Activated CD4-positive, alpha-beta T cell treated with anti-CD3 and anti-CD28 coated beads, Interleukin-2, amount 10 ng/mL, durations not matched to agents 7 days and 5 days (primary cell): ENCODE results near the gene RIPOR3. TPM values are rescaled to one million over a fixed set of nuclear protein-coding genes. Genes with fewer than 3 reads are reported as not detected.

Source experiments
- CTCF ChIA-PET: fragments of 350-600 bp; sonication (Branson Sonifier 250); formaldehyde crosslinking; loops from one replicate; lab custom pipeline; 2021; ENCODE audit warnings: antibody characterized with exemption; lab: Charles Lee
- POLR2A ChIA-PET: fragments of 350-600 bp; sonication (Branson Sonifier 250); formaldehyde crosslinking; loops from one replicate; lab custom pipeline; 2021; ENCODE audit warnings: antibody characterized with exemption; lab: Charles Lee
- DNase-seq: peaks from one replicate; pipeline ENCODE4 v3.0.0-alpha.2; 2020
- H3K27ac Mint-ChIP-seq: one replicate; pipeline ENCODE4 v1.8.0; 2021; ENCODE audit warnings: mild to moderate bottlenecking, moderate library complexity, mixed read lengths
- H3K27me3 Mint-ChIP-seq: one replicate; pipeline ENCODE4 v1.8.0; 2021; ENCODE audit warnings: mixed read lengths
- H3K36me3 Mint-ChIP-seq: one replicate; pipeline ENCODE4 v1.8.0; 2021; ENCODE audit warnings: low read depth, mixed read lengths
- H3K4me1 Mint-ChIP-seq: one replicate; pipeline ENCODE4 v1.8.0; 2021; ENCODE audit warnings: mixed read lengths
- H3K4me3 Mint-ChIP-seq: one replicate; pipeline ENCODE4 v1.8.0; 2021; ENCODE audit warnings: mild to moderate bottlenecking, moderate library complexity, mixed read lengths
- H3K9me3 Mint-ChIP-seq: one replicate; pipeline ENCODE4 v1.8.0; 2021; ENCODE audit warnings: mixed read lengths
- total RNA-seq, 2 experiments: library from RNA; stranded (reverse); gene quantifications; one replicate each; pipeline ENCODE4 v1.2.3, GENCODE V29; 2021

The RIPOR3 gene
- total RNA-seq, 2 experiments from 2014 or later: not detected

DNA sequence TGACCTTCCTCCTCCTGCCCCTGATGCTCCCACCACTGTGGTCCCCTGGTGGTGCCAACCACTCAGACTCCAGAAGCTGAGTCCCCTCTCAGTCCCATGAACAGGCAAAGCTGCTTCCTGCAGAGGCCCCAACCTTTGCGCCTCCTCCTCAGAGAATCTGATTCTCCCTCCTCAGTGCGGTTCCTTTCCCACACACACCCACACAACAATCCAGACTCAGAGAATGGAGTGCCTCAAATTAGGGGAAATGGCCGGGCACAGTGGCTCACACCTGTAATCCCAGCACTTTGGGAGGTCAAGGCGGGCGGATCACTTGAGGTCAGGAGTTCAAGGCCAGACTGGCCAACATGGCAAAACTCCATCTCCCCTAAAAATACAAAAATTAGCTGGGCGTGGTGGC is 23.0 kb downstream of the RIPOR3 start:
- H3K4me1 Mint-ChIP-seq: no peaks in the 10 kb centered on the region
- no peaks in the 10 kb centered on the region for H3K27me3 Mint-ChIP-seq
- ChIA-PET CTCF (no interaction called here), POLR2A (interaction anchor here (0.7 kb wide), 1 partner anchor 24 kb away, joined by 8 read pairs; no protein-coding TSS in a partner anchor)
- H3K27ac Mint-ChIP-seq: no peak overlapping the region
- H3K4me3 Mint-ChIP-seq: no peak overlapping the region
- H3K36me3 Mint-ChIP-seq: no peaks in the 10 kb centered on the region
- no peak for DNase-seq
- H3K9me3 Mint-ChIP-seq: no peaks in the 10 kb centered on the region

DNA sequence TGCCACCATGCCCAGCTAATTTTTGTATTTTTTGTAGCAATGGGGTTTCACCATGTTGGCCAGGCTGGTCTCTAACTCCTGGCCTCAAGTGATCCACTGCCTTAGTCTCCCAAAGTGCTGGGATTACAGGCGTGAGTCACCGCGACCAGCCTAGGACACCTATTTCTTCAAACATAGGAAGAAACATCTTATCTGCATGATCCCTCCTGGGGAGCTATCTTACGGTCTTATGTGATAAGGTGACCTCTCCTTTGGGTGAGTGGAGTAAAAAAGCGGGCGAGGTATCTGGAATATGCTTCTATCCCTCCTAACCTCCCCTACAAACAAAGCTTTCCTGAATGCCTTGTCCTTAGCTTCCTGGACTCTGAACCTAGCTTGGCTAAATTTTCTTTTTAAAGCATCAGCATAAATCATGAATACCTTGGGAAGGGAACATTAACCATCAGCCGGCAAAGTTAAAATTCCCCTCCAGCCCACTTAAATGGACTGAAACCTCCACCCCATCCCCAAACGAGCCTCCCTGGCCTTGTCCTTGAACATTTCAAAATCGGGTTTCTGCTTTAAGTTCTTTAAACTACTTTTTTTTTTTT is 24.5 kb downstream of the RIPOR3 start:
- Mint-ChIP-seq H3K27me3 (no peaks in the 10 kb centered on the region), H3K9me3 (no peaks in the 10 kb centered on the region), H3K4me3 (no peak overlapping the region), H3K4me1 (no peaks in the 10 kb centered on the region), H3K36me3 (no peaks in the 10 kb centered on the region), H3K27ac (no peak overlapping the region)
- POLR2A ChIA-PET: interaction anchor here (0.5 kb wide), 1 partner anchor 589 kb away, joined by 3 read pairs; no protein-coding TSS in a partner anchor
- no peak for DNase-seq
- CTCF ChIA-PET: interaction anchor here (0.7 to 1.2 kb wide), 2 partner anchors 10 to 137 kb away, joined by 3 to 4 read pairs; no protein-coding TSS in a partner anchor

DNA sequence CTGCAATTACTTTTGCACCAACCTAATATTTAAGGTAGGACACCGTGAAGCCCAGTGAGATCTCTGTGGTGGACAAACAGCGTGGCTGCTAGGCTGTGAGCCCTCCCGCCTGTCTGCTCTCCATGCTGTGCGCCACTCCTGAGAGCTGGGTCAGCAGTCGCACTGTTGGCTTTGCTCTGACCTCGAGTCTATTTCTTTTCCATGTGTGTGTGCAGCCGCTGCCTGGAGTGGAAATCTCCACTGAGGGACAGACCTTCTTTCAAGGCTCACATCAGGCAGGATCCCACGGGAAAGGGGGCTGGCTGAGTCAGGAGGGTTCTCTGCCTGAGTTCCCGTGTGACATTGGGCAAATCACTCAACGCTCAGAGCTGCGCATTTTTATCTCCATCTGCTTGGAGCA is 27.1 kb downstream of the RIPOR3 start:
- Mint-ChIP-seq H3K27me3 (no peaks in the 10 kb centered on the region), H3K27ac (no peak overlapping the region), H3K9me3 (no peaks in the 10 kb centered on the region), H3K36me3 (no peaks in the 10 kb centered on the region), H3K4me1 (no peaks in the 10 kb centered on the region), H3K4me3 (no peak overlapping the region)
- ChIA-PET CTCF (interaction anchor here (1.0 kb wide), 1 partner anchor 13 kb away, joined by 3 read pairs; no protein-coding TSS in a partner anchor), POLR2A (no interaction called here)
- DNase-seq: no peak

DNA sequence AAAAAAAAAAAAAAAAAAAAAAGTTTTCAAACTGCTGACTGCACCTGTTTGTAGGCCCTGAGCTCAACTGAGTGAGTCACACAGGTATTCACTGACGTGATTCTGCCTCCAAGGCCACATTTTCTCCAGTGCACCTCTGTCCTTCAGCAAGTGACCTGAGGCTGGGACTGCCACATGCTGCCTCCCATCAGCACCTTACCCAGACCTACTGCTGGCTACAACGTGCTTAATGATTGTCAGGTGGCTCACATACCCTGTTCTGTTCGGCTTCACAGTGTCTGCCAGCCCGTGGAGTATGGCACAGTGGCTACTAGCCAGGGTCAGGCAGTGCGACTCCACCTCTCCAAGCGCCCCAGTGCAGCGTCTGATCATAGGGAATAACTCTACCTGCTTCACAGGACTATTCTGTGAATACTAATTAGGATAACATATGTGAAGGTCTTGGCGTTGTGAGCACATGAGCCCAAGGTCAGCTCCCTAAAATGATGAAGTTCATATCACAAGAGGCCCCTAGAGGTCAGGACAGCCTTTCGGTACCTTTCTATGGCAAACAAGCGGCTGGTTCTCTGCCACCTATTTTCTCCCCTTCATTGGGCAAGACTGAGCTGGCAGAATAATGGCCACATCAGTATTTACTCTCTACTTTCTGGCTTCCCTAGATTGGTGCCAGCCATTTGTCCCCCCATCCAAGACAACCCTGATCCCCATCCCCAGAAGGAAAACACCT is 28.1 kb downstream of the RIPOR3 start:
- H3K4me1 Mint-ChIP-seq: no peaks in the 10 kb centered on the region
- no peak overlapping the region for H3K27ac Mint-ChIP-seq
- no peaks in the 10 kb centered on the region for H3K9me3 Mint-ChIP-seq
- no peak for DNase-seq
- CTCF ChIA-PET: interaction anchor here (0.6 kb wide), 1 partner anchor 199 kb away, joined by 3 read pairs; no protein-coding TSS in a partner anchor
- no peaks in the 10 kb centered on the region for H3K36me3 Mint-ChIP-seq
- POLR2A ChIA-PET: no interaction called here
- no peaks in the 10 kb centered on the region for H3K27me3 Mint-ChIP-seq
- H3K4me3 Mint-ChIP-seq: no peak overlapping the region

DNA sequence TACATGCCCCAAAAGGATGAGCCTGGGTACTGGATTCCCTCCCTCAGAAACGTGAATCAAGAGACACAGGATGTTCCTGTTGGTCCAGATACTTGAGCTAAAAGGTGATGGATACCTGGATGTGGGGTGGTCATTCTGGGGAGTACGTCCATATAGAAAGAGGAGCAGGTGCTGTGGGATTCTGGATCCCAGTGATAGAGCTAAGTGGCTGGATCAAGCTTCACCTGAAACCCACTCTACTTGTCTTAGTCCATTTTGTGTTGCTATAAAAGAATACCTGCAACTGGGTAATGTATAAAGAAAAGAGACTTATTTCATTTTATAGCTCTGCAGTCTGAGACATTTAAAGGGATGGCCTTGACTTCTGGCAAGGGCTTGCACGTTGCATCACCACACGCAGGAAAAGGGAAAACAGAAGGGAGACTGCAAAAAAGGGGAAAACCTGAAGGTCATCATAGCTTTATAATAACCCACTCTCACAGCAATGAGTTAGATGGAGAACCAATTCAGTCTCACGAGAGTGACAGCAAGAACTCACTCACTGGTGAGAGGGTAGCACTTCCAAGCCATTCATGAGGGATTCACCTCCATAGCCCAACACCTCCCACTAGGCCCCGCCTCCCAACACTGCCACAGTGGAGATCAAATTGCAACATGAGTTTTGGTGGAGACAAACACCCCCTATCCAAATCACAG is 31.2 kb downstream of the RIPOR3 start:
- ChIA-PET CTCF (interaction anchor here (0.6 to 0.7 kb wide), 2 partner anchors 17 to 269 kb away, joined by 4 to 5 read pairs; no protein-coding TSS in a partner anchor), POLR2A (interaction anchor here (0.7 kb wide), 1 partner anchor 15 kb away, joined by 3 read pairs; no protein-coding TSS in a partner anchor)
- H3K36me3 Mint-ChIP-seq: no peaks in the 10 kb centered on the region
- no peak for DNase-seq
- H3K27ac Mint-ChIP-seq: no peak overlapping the region
- no peaks in the 10 kb centered on the region for H3K4me1 Mint-ChIP-seq
- H3K9me3 Mint-ChIP-seq: no peaks in the 10 kb centered on the region
- H3K4me3 Mint-ChIP-seq: no peak overlapping the region
- peaks cover 4% of the 10 kb centered on the region for H3K27me3 Mint-ChIP-seq

DNA sequence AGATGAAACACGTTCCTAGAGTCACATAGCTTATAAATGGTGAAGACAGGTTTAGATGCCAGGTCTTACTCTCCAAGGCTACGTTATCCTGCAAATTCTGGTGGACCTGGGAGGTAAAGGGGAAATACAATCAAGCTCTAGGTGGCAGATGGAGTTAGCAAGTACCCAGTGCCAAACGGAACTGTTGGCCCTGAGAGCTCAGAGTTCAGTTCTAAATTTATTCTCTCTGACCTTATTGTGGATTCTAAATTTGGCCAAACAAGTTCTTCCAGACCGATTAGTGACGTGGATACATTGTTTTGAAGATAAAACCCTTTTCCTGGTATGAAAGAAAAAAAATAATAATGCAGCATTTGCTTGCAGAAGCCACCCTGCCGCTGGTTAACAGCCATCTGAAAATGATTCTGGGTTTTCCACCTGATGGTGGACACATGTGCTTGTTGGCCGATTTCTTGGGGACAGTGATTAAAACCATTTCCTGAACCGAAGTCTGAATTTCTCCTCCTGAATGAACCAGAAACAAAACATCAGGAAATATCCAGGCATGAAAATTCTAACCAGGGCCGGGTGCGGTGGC is 32.5 kb downstream of the RIPOR3 start:
- ChIA-PET POLR2A (no interaction called here), CTCF (interaction anchor here (0.6 to 0.7 kb wide), 2 partner anchors 42 to 91 kb away, joined by 3 to 6 read pairs; no protein-coding TSS in a partner anchor)
- Mint-ChIP-seq H3K9me3 (no peaks in the 10 kb centered on the region), H3K4me3 (no peak overlapping the region), H3K27ac (no peak overlapping the region), H3K27me3 (peaks cover 4% of the 10 kb centered on the region), H3K4me1 (no peaks in the 10 kb centered on the region), H3K36me3 (no peaks in the 10 kb centered on the region)
- no peak for DNase-seq

DNA sequence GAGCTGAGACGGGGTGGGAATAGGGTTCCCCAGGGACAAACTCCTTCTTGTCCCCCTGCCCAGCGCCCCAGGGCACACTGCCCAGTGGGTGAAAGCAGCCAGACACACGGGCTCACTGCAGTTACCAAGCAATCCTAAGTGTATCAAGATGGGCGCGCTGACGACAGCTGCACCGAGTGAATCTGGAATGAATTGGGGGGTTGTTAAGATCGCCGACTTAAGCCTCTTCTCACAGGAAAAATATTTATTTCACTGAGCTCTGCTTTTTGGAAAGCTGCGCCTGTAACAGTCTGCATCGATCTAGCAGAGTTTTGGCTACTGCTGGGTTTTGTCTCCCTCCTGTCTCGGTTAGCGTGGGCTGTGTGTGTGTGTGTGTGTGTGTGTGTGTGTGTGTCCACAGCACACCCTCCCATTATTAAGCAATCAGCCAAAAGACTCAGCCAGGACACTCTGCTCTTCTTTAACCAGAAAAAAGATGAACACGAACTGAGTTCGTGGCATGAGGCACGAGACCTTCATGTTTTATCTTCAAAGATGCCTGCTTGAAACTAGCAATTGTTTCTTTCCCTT is 35.9 kb downstream of the RIPOR3 start:
- H3K4me1 Mint-ChIP-seq: no peaks in the 10 kb centered on the region
- H3K27ac Mint-ChIP-seq: no peak overlapping the region
- DNase-seq: no peak
- H3K36me3 Mint-ChIP-seq: no peaks in the 10 kb centered on the region
- H3K4me3 Mint-ChIP-seq: no peak overlapping the region
- ChIA-PET POLR2A (no interaction called here), CTCF (interaction anchor here (1.1 kb wide), 1 partner anchor 20 kb away, joined by 3 read pairs; no protein-coding TSS in a partner anchor)
- peaks cover 4% of the 10 kb centered on the region for H3K27me3 Mint-ChIP-seq
- H3K9me3 Mint-ChIP-seq: no peaks in the 10 kb centered on the region

DNA sequence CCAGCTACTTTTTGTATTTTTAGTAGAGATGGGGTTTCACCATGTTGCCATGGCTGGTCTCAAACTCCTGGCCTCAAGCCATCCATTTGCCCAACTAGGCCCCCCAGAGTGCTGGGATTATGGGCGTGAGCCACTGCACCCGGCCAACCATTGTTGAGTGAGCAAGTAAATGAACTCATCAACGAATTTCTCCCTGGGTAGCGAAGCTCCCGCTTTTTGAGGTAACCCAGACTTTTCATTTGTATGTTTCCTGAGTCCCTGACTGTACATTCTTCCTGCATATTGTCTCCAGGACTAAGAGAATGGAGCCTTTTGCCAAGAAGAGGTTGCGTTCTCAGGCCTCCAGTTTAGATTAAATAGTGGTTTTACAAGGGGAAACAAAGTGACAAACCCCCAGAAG is 36.4 kb downstream of the RIPOR3 start:
- Mint-ChIP-seq H3K9me3 (no peaks in the 10 kb centered on the region), H3K27me3 (peaks cover 4% of the 10 kb centered on the region), H3K4me3 (no peak overlapping the region), H3K36me3 (no peaks in the 10 kb centered on the region), H3K4me1 (no peaks in the 10 kb centered on the region), H3K27ac (no peak overlapping the region)
- ChIA-PET POLR2A (no interaction called here), CTCF (interaction anchor here (1.1 kb wide), 1 partner anchor 20 kb away, joined by 3 read pairs; no protein-coding TSS in a partner anchor)
- no peak for DNase-seq

DNA sequence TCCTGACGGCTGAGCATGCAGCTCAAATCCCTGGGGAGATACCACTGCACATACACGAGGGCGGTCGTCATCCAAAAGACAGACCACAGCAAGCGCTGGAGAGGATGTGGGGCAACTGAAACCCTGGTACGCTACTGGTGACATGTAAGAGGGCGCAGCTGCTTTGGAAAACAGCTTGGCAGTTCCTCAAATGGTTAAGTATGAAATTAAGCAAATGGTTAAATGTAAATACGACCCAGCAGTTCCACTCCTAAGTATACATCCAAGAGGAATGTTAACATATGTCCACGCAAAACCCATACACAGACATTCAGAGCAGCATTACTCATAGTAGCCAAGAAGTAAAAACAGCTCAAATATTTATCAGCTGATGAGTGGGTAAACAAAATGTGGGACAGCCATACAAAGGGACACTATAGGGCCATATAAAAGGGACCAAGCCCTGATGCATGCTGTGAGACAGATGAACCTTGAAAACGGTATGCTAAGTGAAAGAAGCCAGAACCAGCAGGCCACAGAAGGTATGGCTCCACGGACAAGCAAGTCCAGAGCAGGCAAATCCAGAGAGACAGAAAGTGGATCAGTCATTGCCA is 38.5 kb downstream of the RIPOR3 start:
- DNase-seq: no peak
- H3K9me3 Mint-ChIP-seq: no peaks in the 10 kb centered on the region
- no peaks in the 10 kb centered on the region for H3K4me1 Mint-ChIP-seq
- ChIA-PET POLR2A (no interaction called here), CTCF (interaction anchor here (1.0 kb wide), 1 partner anchor 11 kb away, joined by 3 read pairs; no protein-coding TSS in a partner anchor)
- no peaks in the 10 kb centered on the region for H3K36me3 Mint-ChIP-seq
- H3K27me3 Mint-ChIP-seq: peaks cover 4% of the 10 kb centered on the region
- no peak overlapping the region for H3K27ac Mint-ChIP-seq
- no peak overlapping the region for H3K4me3 Mint-ChIP-seq

DNA sequence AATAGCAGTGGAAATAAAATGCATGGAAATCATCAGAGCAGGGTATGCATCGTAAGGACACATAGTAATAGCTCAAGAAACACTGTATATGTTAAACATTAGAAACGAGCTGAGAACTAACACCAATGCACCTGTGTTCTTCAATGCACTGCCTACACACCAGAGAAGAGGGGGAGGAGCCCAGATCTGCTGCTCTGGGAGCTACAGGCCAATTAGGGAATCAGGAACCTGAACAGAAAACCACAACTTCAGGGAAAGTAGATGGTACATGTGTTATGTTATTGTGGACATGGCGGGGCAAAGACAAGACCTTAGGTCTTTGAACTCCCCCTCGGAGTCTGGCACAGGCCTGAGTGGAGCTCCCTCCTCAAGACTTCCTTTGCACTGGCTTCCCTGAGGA is 39.7 kb downstream of the RIPOR3 start:
- no peaks in the 10 kb centered on the region for H3K4me1 Mint-ChIP-seq
- H3K9me3 Mint-ChIP-seq: peaks cover 2% of the 10 kb centered on the region
- no peaks in the 10 kb centered on the region for H3K36me3 Mint-ChIP-seq
- no peak for DNase-seq
- POLR2A ChIA-PET: no interaction called here
- peaks cover 4% of the 10 kb centered on the region for H3K27me3 Mint-ChIP-seq
- CTCF ChIA-PET: interaction anchor here (0.6 to 1.2 kb wide), 2 partner anchors 15 to 466 kb away, joined by 3 to 4 read pairs; no protein-coding TSS in a partner anchor
- H3K27ac Mint-ChIP-seq: no peak overlapping the region
- H3K4me3 Mint-ChIP-seq: no peak overlapping the region

DNA sequence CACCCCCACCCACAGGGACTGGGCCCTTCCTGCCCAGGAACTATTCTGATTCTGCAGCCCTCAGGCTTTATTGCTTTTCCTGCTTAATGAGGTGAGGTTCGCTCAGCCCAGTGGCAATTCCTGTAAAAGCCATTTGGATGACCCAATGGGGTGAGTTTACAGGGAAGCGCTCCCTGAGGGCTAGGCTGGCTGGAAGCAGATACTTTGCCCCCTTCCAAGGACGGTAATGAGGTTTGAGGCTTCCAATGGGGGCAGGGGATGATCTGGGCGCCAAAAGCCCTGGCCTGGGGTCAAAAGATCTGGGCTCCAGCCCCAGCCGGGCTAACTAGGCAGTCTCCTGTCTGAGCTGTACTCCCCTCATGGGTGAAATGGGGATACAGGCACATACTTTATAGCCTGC is 41.8 kb downstream of the RIPOR3 start:
- POLR2A ChIA-PET: no interaction called here

DNA sequence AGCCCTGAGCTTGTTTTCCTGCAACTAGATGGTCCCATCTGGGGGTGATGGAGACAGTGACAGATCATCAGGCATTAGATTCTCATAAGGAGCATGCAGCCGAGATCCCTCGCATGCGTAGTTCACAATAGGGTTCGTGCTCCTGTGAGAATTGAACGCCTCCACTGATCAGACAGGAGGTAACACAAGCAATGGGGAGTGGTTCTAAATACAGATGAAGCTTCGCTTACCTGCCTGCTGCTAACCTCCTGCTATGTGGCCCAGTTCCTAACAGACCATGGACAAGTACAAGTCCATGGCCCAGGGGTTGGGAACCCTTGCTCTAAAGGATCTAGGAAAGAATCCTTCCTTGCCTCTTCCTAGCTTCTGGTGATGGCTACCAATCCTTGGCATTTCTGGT is 42.7 kb downstream of the RIPOR3 start:
- ChIA-PET POLR2A (no interaction called here), CTCF (no interaction called here)
- H3K4me1 Mint-ChIP-seq: no peaks in the 10 kb centered on the region
- H3K27me3 Mint-ChIP-seq: no peaks in the 10 kb centered on the region
- no peak overlapping the region for H3K27ac Mint-ChIP-seq
- no peak overlapping the region for H3K4me3 Mint-ChIP-seq
- H3K36me3 Mint-ChIP-seq: no peaks in the 10 kb centered on the region
- DNase-seq: no peak
- H3K9me3 Mint-ChIP-seq: peaks cover 5% of the 10 kb centered on the region

More for the DNA sequence above, 41.8 kb downstream of the RIPOR3 start:
- Mint-ChIP-seq H3K27ac (no peak overlapping the region), H3K9me3 (peaks cover 5% of the 10 kb centered on the region), H3K4me1 (no peaks in the 10 kb centered on the region), H3K27me3 (no peaks in the 10 kb centered on the region), H3K4me3 (no peak overlapping the region), H3K36me3 (no peaks in the 10 kb centered on the region)
- CTCF ChIA-PET: no interaction called here
- no peak for DNase-seq
